ENCODE data around the gene LCOR. TPM values are rescaled to one million over a fixed set of nuclear protein-coding genes. Genes with fewer than 3 reads are reported as not detected.

Gene LCOR
- total and polyA plus RNA-seq, 2 of the 13 experiments (the other 11 are each of a cell fraction or from before 2014, with no cell fraction given), result 12.4 to 23.7 TPM

DNA sequence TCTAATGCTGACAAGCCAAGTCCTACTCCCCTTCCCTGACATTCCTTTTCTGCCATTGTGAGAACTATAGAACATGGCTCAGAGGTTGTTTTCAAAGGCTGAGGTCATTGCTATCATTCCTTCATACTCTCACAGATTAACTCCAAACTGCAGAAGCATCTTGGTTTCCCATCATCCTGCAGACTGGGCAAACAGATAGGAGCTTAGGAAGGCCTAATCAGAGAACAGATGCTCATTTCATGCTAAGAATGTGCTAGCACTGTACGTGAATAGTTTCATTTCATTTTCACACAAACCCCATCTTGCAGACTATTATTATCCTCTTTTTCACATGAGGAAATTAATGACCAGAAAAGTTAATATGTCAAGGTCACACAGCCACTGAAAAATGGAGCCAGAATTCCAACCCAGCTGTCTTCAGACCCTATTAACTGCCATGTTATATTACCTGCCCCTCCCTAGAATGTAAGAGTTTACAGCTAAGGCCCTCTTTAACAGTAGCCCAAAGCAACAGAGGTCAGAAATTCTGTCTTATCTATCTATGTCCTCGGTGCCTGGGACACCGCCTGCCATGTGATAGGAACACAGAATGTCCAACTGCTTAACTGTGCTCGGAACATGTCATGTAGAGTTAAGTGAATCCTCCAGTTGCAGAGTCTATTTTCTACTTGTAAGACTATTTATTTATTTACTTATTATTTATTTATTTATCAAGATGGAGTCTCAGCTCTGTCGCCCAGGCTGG is 2.9 kb upstream of the LCOR start:
- no TSS peak for BruUV-seq (replicated peaks)
- peaks cover 28% of the 10 kb centered on the region for H3K4me1 ChIP-seq (ENCODE audit: insufficient read depth, low read length)
- H3K4me3 ChIP-seq (replicated peaks in 1 of 3; ENCODE audit: insufficient read depth in 1 of 3, low read depth in 2 of 3, low read length in 3 of 3), result no peak overlapping the region
- H3K9ac ChIP-seq (ENCODE audit: insufficient read depth, low read depth, low read length), result no peak overlapping the region
- ATAC-seq, result no peak
- no peak overlapping the region for H2AFZ ChIP-seq (ENCODE audit: low read length)
- no peak for DNase-seq (ENCODE audit: low spot score)
- H3K27me3 ChIP-seq (ENCODE audit: control insufficient read depth in 1 of 2, insufficient read depth in 2 of 2, low read length in 2 of 2), result peaks cover 0 to 1% of the 10 kb centered on the region in 2 experiments; a peak in 1 of 5 replicates
- H3K9me3 ChIP-seq (ENCODE audit: low read length), result no peaks in the 10 kb centered on the region
- FAIRE-seq, result no peak
- intact Hi-C loops (cut with micrococcal nuclease; ENCODE audit: unreplicated experiment) (no loop called here), in situ Hi-C loops (cut with HindIII; ENCODE audit: extremely low pct_ligation_motif_present, low pct_unique_long_range_greater_than_20kb) (loop anchor here (5.0 kb wide), 1 partner anchor 62 kb away; no protein-coding TSS in a partner anchor)
- ChIA-PET POLR2A (no interaction called here), CTCF (ENCODE audit: low intra/inter-chr PET ratio, low total read pairs) (interaction anchor here (2.2 to 3.4 kb wide), 2 partner anchors 64 to 186 kb away, joined by 8 to 48 read pairs; no protein-coding TSS in a partner anchor)
- H3K36me3 ChIP-seq (replicated peaks in 1 of 2; ENCODE audit: control insufficient read depth in 1 of 2, insufficient read depth in 2 of 2, low read length in 2 of 2), result no peaks in the 10 kb centered on the region
- H3K27ac ChIP-seq (ENCODE audit: extremely low read length, insufficient read depth, low read length), result no peak overlapping the region
- no peak for TF ChIP-seq NAIF1 (CRISPR knock-in tag; IDR thresholded peaks at IDR 0.05; ENCODE audit: borderline replicate concordance)
- TF ChIP-seq ZNF382 (CRISPR knock-in tag; IDR thresholded peaks at IDR 0.05; ENCODE audit: borderline replicate concordance), result no peak
- TF ChIP-seq POLR2AphosphoS2 (IDR thresholded peaks at IDR 0.05; ENCODE audit: low read depth, low read length), result no peak
- no peak for TF ChIP-seq U2AF2 (IDR thresholded peaks at IDR 0.05; ENCODE audit: low read depth, low read length)
- no peak for TF ChIP-seq CENPX (CRISPR knock-in tag; IDR thresholded peaks at IDR 0.05)
- TF ChIP-seq KLF15 (CRISPR knock-in tag; IDR thresholded peaks at IDR 0.05; ENCODE audit: borderline replicate concordance), result no peak
- TF ChIP-seq DR1 (CRISPR knock-in tag; IDR thresholded peaks at IDR 0.05), result no peak
- TF ChIP-seq KAT7 (CRISPR knock-in tag; IDR thresholded peaks at IDR 0.05; ENCODE audit: borderline replicate concordance), result no peak
- TF ChIP-seq ZNF510 (CRISPR knock-in tag; IDR thresholded peaks at IDR 0.05; ENCODE audit: low read depth), result no peak
- no peak for TF ChIP-seq DMAP1 (CRISPR knock-in tag; IDR thresholded peaks at IDR 0.05)
- TF ChIP-seq, protein P1, sequence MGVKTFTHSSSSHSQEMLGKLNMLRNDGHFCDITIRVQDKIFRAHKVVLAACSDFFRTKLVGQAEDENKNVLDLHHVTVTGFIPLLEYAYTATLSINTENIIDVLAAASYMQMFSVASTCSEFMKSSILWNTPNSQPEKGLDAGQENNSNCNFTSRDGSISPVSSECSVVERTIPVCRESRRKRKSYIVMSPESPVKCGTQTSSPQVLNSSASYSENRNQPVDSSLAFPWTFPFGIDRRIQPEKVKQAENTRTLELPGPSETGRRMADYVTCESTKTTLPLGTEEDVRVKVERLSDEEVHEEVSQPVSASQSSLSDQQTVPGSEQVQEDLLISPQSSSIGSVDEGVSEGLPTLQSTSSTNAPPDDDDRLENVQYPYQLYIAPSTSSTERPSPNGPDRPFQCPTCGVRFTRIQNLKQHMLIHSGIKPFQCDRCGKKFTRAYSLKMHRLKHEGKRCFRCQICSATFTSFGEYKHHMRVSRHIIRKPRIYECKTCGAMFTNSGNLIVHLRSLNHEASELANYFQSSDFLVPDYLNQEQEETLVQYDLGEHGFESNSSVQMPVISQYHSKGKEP (CRISPR knock-in tag; IDR thresholded peaks at IDR 0.05), result no peak
- TF ChIP-seq, protein P2, sequence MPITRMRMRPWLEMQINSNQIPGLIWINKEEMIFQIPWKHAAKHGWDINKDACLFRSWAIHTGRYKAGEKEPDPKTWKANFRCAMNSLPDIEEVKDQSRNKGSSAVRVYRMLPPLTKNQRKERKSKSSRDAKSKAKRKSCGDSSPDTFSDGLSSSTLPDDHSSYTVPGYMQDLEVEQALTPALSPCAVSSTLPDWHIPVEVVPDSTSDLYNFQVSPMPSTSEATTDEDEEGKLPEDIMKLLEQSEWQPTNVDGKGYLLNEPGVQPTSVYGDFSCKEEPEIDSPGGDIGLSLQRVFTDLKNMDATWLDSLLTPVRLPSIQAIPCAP (CRISPR knock-in tag; IDR thresholded peaks at IDR 0.05; ENCODE audit: low read depth), result no peak
- TF ChIP-seq, protein P3, sequence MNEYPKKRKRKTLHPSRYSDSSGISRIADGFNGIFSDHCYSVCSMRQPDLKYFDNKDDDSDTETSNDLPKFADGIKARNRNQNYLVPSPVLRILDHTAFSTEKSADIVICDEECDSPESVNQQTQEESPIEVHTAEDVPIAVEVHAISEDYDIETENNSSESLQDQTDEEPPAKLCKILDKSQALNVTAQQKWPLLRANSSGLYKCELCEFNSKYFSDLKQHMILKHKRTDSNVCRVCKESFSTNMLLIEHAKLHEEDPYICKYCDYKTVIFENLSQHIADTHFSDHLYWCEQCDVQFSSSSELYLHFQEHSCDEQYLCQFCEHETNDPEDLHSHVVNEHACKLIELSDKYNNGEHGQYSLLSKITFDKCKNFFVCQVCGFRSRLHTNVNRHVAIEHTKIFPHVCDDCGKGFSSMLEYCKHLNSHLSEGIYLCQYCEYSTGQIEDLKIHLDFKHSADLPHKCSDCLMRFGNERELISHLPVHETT (CRISPR knock-in tag; conservative IDR thresholded peaks at IDR 0.05), result no peak
- no peaks in the 10 kb centered on the region for H4K20me1 ChIP-seq (ENCODE audit: insufficient read depth, low read length)
- no peak overlapping the region for H3K4me2 ChIP-seq (ENCODE audit: low read depth, low read length)
- H3K79me2 ChIP-seq (ENCODE audit: insufficient read depth, low read length), result peaks cover 9% of the 10 kb centered on the region
- WGBS (ENCODE audit: low lambda C conversion rate), result 72% methylated on average over 5 of the region's 5 CpGs
